GM21717 (cell line): Measurements from ENCODE around the gene AGBL4.

ENCODE experiments used
- ATAC-seq: cut with Tn5 transposase; IDR thresholded peaks from one replicate; pipeline ENCODE4 v1.9.1; 2021; ENCODE audit warnings: mild to moderate bottlenecking, moderate library complexity; ENCODE audit not compliant: unreplicated experiment

Gene AGBL4

DNA sequence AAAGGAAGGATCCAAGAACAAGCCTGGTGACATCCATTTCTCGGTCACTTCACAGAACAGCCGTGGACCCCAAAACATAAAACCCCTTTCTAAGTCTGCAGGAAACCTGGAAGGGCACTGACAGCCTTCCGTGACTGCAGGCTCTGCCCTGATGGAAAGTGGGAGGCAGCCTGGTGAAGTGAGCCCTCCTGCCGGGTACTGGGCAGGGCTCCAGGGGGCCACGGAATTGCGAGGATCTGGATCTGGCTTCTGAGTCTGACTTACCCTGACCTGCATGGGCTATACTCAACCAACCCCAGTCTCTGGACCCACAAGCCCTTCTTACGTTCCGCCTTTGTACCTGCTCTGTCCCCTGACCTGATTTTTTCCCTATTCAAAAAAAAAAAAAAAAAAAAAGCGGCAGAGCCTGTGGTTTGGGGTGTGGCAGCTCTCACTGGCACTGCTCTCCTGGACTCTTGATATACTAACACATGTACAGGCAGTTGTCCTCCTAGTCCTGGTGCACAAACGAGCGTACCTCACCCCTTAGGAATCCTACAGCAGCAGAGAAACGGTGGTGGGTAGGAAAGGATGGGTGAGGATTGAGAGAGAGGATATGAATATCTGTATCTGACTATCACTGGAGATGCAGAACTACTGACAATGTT is 1330.0 kb downstream of the AGBL4 start:
- no peak for ATAC-seq

GRCh38 chr1:48693180-48693579 is 1330.6 kb downstream of the AGBL4 start:
- ATAC-seq = no peak

DNA sequence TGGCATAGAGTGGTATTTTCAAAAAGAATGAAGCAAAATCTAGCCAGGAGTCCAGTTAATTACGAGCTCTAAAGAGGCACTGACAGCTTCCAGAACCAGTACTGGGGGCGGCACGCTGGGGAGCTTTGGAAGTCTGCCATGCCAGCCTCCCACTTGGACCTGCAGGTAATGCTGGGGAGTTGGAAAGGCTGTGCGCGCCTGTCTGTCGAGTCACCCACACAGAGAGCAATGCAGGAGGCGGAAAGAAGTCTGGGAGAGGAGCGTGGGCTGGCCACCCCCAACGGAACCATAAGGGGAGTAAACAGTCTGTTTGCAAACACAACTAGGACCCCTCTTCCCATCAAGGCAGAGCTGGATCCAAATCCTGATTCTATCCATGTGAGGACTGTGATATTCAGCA is 1331.5 kb downstream of the AGBL4 start:
- ATAC-seq = no peak

- no peak for ATAC-seq
Measured at GRCh38 chr1:48691429-48692001, 1332.2 kb downstream of the AGBL4 start.

DNA sequence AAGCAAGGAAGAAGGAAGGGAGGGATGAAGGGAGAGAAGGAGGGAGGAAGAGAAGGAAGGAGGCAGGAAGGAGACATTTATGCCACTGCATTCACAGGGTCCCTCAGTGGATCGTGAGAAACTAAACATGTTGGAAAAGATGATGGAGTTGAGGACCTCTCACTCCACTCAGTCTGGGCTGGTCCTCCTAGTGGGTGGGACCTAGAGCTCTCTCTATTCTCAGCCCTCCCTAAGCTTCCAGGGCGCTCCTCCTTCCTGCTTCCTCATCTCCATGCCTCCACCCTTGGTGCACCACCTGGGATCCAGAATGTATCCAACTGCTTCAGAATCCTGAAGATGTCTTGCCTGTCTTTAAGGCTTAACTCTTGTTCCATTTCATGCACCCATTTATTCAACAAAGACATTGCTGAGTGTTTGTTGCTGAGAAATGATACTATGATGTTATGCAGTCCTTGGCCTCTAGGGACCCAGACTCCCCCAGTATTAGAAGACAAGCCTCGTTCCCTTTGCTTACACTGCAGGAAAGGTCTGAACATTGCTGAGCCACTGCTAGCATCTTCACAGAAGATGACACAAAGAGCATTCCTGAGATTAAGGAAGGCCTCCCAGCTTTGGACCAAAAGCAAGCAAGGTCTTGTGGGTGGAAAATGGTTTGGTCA is 1335.5 kb downstream of the AGBL4 start:
- ATAC-seq = no peak

- no peak for ATAC-seq
Measured at GRCh38 chr1:48687282-48688045, 1336.3 kb downstream of the AGBL4 start.

- ATAC-seq = no peak
Measured at GRCh38 chr1:48686159-48686558, 1337.6 kb downstream of the AGBL4 start.

DNA sequence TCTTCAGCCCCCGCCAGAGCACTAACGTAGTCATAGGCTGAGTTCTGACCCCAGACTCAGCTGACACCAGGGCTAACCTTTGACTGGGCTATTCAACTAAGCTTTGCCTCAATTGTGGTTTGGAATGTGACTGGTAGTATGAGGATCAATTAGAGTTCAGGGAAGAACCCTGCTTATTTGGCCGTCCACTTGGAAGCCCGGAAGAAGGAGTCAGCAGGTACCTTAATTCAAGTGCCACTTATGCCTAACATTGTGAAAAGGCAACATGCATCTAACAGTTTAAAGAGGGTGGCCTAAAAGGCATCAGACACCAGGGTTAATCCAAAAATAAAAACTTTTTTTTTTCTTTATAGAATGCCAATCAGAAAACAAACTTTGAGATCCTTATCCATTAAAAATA is 1339.4 kb downstream of the AGBL4 start:
- ATAC-seq = no peak

DNA sequence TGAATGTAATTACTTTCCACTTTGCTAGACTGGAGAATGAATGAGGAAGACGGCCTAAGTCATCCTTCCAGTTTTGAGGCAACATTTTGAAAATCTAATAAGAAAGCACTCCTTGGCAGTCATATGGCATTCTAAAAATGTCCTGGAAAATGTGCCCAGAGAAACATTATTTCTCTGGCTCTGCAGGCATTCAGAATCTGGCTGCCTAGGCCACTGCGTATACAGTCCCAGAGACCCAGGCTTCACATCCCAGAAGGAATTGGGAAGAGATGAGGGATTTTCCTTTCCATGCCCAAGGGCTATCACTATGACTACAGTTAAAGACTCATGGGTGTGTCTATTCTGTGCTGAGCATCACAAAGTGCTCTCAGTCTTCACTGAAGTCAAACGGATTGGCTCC is 1339.9 kb downstream of the AGBL4 start:
- ATAC-seq = no peak

GRCh38 chr1:48681476-48682305 is 1342.1 kb downstream of the AGBL4 start:
- ATAC-seq = no peak

DNA sequence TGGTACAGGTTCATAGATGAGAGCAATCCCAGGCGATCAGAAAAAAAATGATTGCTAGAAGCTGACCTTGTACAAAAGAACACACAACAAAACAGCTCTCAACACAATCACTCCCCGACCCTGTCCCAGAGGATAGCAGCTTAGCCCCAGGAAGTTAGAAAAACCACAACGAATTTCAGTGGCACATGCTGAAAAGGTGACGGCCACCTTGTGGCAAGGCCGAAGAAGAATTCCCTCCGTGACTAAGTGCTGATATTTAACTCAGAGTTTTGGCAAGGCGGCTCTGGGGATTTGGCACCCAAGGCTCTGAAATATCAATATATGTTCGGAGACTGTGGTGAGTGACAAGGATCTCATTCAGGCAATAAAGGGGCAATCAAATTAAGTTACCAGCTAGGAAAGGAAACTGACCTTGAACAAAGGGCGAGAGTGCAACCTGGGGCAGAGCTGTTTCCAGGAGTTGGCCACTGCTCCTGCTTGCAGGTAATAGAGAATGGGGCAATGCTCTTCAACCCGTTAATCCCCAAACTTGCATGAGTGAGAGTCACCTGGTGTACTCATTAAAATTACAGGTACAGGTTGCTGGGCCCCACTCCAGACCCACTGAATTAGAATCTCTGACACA is 1343.2 kb downstream of the AGBL4 start:
- no peak for ATAC-seq

- no peak for ATAC-seq
Measured at GRCh38 chr1:48679859-48680258, 1343.9 kb downstream of the AGBL4 start.

DNA sequence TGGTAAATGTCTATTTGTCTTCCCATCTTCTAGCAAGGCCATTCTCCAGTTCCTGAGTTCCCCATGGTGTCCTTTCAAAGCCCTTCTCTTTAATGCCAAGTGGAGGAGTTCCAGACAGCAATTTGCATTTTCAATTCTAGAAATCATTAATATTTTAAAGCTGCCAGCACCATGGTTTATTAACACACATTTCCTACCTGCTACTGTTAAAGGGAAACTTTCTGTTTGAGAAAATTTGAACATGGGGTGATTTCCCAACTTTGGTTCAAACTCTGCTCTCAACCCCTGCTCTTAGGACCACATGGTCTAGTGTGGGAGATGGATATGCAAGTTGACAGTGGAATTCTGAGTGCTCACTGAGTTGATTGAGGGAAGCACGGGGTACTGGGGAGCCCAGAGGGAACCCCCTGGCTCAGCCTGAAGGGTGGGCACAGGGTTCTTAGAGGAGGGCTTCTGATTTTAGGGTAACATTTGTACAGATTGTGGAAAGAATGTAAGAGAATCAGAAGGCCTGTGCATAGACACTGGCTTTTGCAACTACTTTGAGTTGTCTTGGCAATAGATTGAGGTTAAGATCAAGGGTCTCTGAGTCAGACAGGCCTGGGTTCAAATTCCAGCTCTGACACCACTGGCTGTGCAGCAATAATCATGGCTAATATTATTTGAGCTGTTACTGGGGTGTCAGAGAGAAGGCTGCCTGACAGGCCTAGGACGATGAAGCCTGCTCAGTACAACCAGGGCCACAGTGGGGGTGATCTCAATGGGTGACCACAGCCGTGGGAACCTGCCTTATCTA is 1344.8 kb downstream of the AGBL4 start:
- no peak for ATAC-seq

- ATAC-seq = no peak
Measured at GRCh38 chr1:48677306-48678287, 1346.2 kb downstream of the AGBL4 start.

DNA sequence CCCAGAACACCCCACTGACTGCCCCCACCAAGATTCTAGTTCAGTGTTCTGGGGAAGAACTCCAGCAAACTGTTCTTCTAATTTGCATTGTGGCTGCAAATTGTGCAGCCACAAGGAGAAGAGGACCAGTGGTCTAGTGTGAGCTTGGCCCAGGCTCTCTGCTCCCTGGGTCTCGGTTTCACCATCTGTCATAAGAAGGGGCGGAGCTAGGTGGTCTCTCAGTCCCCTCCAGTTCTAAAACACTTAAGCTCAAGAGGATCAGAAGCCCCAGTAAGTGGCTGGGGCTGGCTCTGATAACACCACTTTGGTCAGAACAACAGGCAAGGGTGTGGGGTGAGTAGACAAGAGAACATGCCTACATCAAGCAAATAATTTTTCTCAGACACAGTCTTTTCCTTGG is 1346.9 kb downstream of the AGBL4 start:
- no peak for ATAC-seq

- no peak for ATAC-seq
Measured at GRCh38 chr1:48676376-48676775, 1347.4 kb downstream of the AGBL4 start.

DNA sequence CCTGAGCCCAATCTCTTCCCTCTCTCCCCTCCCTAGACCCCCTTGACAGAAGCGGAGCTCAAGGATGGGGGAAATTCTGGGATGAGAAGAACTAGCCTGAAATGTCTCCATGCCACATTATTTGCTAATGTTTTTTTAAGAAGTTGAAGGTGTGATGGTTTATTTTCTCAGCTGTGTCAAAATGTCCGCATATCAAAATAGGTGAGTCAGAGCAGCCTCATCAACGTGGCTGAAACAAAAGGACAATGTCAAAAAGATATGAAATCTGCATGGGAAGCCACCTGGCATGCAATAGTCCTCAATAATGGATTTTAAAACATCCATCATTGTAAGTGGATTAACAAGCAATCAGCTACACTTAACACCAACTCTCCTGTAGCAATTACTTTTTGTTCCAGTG is 1348.5 kb downstream of the AGBL4 start:
- ATAC-seq = no peak

DNA sequence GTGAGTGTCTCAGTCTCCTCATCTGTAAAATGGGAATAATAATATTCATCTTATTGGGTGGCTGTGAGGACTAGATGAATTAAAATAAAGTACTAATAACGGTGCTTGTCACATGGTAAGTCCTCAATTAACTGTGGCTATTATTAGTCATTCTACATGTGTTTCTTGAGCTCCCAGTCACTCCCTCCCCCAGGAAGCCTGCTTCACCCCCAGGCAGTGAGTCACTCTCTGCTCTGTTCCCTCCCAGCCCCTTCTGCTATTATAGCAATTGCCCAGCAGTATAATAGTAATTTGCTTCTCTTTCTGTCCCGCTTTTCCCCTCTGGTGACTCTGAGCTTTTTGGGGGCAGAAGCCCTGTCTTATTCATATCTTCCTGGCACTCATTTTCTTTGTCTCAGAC is 1349.1 kb downstream of the AGBL4 start:
- no peak for ATAC-seq
